ENCODE measurements around the gene DPF1.

GRCh38 chr19:38202504-38202903 is 21.5 kb downstream of the DPF1 start:
- TF ChIP-seq CTCF (IDR thresholded peaks at IDR 0.05; ENCODE audit: low read length) (no peak), EZH2 (optimal IDR thresholded peaks at IDR 0.05; ENCODE audit: low read depth, low read length) (no peak), EZH2phosphoT487 (IDR thresholded peaks at IDR 0.05; ENCODE audit: low read length) (no peak)
